WTC11 (cell line): ENCODE data around the gene THRA.

Experiments
- CREB1 ChIP-seq: sonication (generic); formaldehyde crosslinking; IDR thresholded peaks from 2 replicates; pipeline ENCODE4 v1.8.0; 2023; ENCODE audit warnings: mild to moderate bottlenecking, missing genetic modification reagents
- CREM ChIP-seq: sonication (generic); formaldehyde crosslinking; IDR thresholded peaks from 2 replicates; pipeline ENCODE4 v1.8.1; 2022; ENCODE audit warnings: mild to moderate bottlenecking, missing genetic modification reagents, moderate library complexity
- CTCF ChIP-seq: fragments of 200-600 bp; IDR thresholded peaks from 2 replicates; pipeline ENCODE4 v1.8.0; 2022; ENCODE audit warnings: antibody characterized with exemption
- E2F5 ChIP-seq: sonication (generic); formaldehyde crosslinking; IDR thresholded peaks from 2 replicates; pipeline ENCODE4 v1.8.1; 2022; ENCODE audit warnings: mild to moderate bottlenecking, moderate library complexity, missing genetic modification reagents
- ELF4 ChIP-seq: sonication (generic); formaldehyde crosslinking; IDR thresholded peaks from 2 replicates; pipeline ENCODE4 v1.8.1; 2022; ENCODE audit warnings: low read depth, mild to moderate bottlenecking, moderate library complexity, missing genetic modification reagents
- FOXJ3 ChIP-seq: sonication (generic); formaldehyde crosslinking; IDR thresholded peaks from 2 replicates; pipeline ENCODE4 v1.9.0; 2021; ENCODE audit warnings: missing genetic modification reagents, mild to moderate bottlenecking, borderline replicate concordance
- MYBL2 ChIP-seq: sonication (generic); formaldehyde crosslinking; IDR thresholded peaks from 2 replicates; pipeline ENCODE4 v1.8.1; 2023; ENCODE audit warnings: mild to moderate bottlenecking, moderate library complexity, missing genetic modification reagents
- NFYB ChIP-seq: sonication (generic); formaldehyde crosslinking; conservative IDR thresholded peaks from 2 replicates; pipeline ENCODE4 v1.8.0; 2022; ENCODE audit warnings: low read depth, missing genetic modification reagents
- TEAD4 ChIP-seq: sonication (generic); formaldehyde crosslinking; IDR thresholded peaks from 2 replicates; pipeline ENCODE4 v1.8.0; 2022; ENCODE audit warnings: mild to moderate bottlenecking, missing genetic modification reagents
- ZNF512 ChIP-seq: sonication (generic); formaldehyde crosslinking; IDR thresholded peaks from 2 replicates; pipeline ENCODE4 v1.8.1; 2022; ENCODE audit warnings: missing genetic modification reagents, borderline replicate concordance

DNA sequence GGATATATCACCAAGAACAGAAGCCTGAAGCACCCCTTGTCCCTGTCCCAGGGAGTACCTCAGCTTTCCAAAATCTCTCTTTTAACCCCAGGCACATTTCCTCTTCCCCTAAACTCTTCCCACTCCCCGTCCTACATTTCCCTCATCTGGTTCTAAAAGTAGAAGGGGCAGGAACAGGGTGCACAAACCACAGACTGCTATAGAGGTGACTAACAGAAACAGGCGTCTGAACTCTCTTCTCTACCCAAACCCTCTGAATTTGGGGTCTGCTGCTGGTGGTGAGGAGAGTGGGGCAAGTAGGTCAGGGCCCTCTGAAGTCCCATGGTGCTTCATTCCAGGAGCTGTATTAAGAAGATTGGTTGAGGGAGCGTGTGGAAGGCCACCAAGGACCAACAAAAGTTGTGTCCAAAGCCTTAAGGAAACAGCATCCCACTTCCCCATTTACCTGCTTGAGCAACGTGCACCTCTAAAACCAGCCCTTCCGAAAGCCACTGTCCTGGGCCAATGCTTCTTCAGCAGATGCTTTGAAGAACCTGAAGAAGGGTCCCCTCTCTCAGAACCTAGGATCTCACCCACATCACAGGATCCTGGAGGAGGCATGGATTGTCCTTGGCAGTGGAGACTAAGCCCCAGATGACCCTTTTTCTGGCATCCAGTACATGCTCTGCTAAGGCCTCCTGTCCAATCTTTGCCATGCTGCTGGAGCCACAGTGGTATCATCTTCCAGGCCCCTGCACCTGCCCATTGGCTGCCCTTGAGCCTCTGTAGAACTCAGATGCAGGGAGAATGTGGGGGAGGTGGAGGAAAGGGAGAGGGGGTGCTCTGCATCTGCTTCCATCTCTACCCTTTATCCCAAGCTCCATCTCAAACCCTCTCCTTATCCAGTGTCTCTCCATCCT is 43.3 kb downstream of the THRA start:
- TF ChIP-seq MYBL2 (no peak), CTCF (no peak), CREM (CRISPR knock-in tag) (no peak; the same call in 1 of the 2 replicates), NFYB (CRISPR knock-in tag) (no peak), E2F5 (CRISPR knock-in tag) (no peak), ELF4 (CRISPR knock-in tag) (no peak), ZNF512 (CRISPR knock-in tag) (no peak), FOXJ3 (CRISPR knock-in tag) (no peak), CREB1 (no peak), TEAD4 (CRISPR knock-in tag) (no peak)
